GM21423 (cell line): Measurements from ENCODE around the gene TIGD4.
A peak's percentile ranks its signal among the peaks of the same experiment; 100 is the strongest.
"Not testable (repeated sequence)": the region's sequence is repeated elsewhere in the genome, so short reads cannot be mapped to it uniquely, and the experiment has no call there.

Experiments
- ATAC-seq: cut with Tn5 transposase; IDR thresholded peaks from one replicate; pipeline ENCODE4 v1.9.1; 2021; ENCODE audit warnings: mild to moderate bottlenecking, moderate library complexity; ENCODE audit not compliant: unreplicated experiment

TIGD4 gene

DNA sequence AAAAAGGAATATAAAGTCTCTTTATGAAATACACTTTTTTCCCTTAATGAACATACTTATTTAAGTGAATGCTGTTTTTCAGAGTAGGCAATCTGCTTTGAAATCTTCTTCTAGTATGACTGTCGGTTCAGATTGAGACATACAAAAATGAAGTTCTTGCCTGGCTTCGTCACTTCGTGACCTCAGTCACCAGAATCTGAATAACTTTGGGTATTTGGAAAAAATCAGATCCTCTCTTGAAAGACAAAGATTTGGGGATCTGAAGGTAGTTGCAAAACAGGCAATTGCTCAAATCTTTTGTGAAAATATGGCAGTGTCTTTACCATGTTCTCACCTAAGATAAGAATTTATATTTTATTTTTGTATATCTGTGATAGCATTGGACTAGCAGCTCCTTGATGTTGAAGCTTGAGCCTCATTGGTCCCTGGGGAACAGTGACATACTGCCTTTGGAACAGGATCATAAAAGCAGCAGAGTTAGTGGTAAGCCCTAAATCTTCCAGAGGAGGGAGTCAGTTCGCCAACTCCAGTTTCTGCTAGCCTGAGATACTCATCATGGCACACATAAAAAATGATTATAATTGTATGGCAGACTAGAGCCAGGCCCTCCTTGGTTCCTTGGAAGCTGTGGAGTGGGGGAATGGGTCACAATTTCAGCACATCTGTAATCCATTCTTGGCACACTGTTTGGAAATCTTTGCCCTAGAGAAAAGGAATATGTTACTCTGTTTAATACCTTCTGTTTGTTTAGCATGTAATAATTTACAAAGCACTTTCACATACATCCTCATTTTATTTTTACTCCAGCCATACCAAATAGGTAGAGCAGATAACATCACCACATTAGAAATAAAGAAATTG lies 5.2 kb upstream of the TIGD4 start:
- ATAC-seq: no peak

DNA sequence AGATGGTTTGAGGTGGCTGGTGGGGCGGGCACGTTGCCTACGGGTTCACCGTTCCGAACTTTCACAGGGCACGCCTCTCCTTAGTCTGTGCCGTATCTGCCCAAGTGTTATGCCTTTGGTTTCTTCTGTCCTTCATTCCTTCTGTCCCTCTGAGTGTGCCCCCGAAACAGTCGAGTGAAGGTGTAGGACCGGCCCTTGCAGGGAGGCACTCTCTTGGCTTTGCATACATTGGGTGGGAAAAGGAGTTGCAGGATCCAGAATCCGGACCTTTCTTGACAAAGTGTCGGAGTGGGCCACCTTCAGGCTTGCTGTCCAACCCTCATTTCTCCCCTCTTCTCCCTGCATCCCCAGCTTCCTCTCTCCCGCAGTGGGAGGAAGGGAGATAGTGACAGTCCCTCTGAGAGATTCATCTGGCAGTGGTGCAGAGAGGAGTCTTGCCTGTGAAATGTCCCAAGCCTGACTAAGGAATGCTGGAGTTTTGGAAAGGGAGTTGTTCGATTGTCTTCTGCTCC lies 793 bp upstream of the TIGD4 start:
- no peak for ATAC-seq

DNA sequence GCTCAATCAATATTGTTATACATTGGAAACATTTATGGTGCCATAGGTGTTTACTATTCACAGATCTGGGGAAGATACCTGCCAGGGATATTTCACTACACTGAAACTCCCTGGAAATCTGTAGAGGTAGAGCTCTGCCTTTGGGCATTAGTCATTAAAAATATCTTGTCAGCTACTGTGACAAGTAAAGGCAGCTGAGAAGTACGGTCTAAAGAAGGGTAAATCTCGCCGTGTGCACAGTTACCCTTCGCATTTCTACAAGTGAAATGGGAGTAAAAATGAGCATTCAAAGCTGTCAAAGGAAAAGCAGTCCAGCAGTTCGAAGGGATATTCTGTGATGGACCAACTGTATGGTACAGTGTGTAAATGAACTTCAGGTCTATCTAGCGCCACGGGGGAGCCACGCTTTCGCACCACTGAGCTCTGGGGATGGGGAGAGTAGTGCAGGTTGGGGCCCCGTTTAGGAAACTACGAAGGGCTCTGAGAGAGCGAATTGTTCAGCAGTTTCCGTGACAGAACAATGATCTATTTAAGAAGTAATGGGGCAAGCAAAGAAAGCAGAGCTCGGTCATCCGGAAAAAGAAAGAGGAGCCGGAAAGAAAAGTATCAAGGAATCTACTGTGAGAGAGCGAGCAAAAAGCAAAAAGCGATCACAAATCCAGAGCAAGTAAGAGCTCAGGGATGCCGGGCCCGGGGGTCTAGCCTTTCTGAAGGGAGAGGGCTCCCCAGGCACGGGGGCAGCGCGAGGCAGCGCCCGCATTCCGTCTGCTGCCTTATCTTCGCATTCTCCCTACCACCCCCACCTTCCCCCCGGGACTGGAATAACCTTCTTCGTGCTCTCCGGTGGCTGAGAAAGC lies 646 bp downstream of the TIGD4 start:
- peak; percentile 19 for ATAC-seq

DNA sequence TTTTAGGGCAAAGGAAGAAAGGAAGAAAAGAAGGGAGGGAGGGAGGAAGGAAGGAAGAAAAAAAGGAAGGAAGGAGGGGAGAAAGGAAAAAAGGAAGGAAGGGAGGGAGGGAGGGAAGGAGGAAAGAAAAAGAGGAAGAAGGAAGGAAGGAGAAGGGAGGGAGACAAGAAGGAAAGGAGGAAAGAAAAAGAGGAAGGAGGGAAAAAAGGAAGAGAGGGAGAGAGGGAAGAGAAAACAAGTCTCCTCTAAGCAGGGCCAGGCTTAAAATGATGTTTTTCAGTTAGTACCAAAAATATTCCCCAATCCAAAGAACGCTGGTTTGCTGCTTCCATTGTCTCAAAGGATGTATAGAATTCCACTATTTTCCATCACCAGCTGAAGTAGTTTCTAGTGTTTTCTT lies 2.0 kb downstream of the TIGD4 start:
- ATAC-seq: no peak

DNA sequence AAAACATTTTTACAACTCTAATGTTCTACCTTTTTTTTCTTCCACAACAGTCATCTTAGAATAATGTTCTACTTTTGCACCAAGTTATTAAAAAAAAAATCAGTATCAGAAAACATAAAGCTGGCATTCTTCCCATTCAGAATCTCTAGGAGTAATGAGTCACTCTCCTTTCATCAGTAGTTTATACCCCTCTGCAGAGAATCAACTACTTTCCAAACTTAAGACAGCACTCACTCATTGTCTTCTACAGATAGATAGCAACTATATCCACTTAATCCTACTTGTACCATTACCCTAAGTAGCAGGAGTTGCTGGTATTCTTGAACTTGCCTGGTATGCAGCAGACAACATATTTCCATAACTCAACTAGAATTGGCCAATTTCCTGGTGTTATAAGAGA lies 3.2 kb downstream of the TIGD4 start:
- no peak for ATAC-seq

DNA sequence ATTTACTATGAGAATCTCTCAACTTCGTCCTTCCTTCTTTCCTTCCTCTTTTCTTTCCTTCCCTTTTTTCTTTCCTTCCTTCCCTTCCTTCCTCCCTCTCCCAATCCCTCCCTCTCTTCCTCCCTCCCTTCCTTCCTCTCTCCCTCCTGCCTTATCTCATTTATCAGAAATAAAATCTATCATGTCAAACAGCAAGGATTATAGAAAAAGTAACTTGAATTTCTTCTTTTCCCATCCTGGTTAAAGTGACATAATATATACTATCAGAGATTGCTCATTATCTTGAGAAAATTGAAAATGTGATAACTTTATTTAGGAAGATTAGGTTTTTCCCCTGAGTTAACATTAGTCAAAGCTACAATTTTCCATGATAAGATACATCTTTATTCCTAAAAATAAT lies 5.6 kb downstream of the TIGD4 start:
- no peak for ATAC-seq

DNA sequence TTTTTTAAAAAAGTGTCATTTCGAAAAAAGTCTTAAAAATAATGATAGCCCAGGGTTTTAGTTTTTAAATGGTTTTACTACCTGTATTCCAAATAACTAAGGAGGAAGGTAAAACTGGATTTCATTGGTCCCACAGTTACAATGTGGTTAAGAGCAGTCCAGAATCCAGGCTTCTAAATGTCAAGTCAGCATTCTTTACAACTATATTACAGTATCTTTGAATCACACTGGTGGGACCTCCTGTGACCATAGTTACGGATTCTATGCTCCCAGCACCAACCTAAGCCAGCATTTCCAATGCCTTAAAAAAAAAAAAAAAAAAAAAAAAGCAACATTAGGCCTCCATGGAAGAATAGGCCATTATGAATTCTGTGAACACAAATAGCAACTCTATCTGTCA lies 6.2 kb downstream of the TIGD4 start:
- no peak for ATAC-seq

DNA sequence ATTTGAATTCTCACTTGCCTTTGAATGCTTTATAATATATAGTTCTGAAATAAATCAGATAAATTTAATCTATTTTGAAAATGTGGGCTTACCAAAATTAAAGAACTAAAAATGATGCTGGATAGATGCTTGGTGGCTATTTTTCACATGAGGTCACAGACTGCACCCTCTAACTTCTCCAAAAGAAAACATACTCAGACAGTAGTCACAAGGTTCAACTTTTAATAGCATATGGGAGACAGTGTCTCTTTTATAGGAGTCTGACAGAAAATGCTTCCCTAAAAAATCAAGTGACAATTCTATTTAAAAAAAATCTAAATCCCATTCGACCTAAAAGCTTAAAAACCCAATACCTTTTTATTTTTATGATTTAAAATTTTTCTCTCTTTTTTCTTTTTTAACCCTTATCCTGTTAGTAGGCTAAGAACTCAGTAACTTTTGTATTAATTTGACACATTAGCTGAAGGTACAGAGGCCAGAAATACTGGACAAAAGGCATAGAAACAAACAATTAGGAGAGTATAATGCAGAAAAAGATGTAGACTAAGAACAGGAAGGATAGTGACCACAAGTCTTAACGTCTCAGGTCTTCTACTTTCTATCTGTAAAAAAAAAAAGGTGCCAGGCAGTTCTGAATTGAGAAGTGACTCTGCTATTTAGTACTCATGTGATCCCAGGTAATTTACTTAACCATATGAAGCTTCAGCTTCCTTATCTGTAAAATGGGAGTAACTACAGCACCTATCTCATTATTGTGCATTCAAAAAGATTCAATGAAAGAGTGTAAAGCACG lies 7.6 kb downstream of the TIGD4 start:
- ATAC-seq: peak; percentile 95

DNA sequence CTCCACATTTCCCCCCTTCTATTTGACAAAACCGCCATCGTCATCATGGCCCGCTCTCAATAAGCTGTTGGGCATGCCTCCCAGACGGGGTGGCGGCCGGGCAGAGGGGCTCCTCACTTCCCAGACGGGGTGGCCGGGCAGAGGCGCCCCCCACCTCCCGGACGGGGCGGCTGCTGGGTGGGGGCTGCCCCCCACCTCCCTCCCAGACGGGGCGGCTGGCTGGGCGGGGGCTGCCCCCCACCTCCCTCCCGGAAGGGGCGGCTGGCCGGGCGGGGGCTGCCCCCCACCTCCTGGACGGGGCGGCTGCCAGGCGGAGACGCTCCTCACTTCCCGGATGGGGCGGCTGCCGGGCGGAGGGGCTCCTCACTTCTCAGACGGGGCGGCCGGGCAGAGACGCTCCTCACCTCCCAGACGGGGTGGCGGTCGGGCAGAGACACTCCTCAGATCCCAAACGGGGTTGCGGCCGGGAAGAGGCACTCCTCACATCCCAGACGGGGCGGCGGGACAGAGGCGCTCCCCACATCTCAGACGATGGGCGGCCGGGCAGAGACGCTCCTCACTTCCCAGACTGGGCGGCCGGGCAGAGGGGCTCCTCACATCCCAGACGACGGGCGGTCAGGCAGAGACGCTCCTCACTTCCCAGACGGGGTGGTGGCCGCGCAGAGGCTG lies 14.3 kb downstream of the TIGD4 start:
- ATAC-seq: not testable (repeated sequence)

DNA sequence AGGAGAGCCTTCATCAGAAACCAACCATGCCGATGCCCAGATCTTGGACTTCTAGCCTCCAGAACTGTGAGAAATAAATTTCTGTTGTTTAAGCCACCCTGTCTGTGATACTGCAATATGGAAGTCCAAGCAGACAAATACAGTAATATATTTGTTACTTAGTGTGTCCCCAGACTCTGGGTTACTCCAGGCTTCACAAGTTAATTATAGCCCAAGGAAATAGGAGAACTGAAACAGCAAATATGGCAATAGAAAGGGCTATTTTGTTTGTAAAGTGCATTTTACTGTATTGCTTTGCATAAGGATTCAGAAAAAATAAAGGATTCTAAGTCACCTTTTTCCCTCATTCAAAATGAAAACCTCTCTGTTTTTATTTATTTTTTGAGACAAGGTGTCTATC lies 15.7 kb downstream of the TIGD4 start:
- ATAC-seq: no peak

DNA sequence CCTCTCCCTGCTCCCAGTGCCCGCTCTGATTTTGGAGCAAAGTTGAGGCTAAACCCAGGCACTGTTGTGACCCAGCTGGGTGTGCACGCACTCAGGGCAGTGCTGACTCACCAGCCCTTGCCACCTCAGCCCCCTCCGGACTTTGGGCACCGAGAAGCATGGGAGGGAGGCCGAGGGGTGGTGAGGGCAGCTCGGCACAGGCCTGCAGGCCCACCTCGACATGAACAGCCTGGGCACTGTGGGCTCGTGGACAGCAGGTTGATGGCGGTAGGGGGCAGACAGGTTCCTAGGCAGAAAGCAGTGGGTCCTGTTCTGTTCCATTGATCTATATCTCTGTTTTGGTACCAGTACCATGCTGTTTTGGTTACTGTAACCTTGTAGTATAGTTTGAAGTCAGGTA lies 30.9 kb downstream of the TIGD4 start:
- no peak for ATAC-seq

DNA sequence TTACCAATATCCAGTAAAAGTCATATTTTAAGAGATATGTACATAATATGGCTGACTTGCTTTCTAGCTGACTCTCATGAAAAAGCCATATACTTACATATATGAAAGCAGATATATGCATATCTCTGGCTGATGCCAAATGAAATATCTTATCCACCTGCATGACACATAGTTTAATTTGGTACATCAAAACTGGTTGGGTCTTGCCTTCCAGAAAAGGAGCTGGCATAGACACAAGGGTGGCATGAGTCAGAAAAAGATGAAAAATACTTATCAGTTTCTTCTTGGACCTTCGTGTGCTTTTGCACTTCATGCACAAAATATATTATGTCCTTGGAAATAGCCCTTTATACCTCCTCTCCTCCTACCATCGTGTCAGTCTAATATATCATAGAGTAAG lies 32.1 kb downstream of the TIGD4 start:
- ATAC-seq: no peak

DNA sequence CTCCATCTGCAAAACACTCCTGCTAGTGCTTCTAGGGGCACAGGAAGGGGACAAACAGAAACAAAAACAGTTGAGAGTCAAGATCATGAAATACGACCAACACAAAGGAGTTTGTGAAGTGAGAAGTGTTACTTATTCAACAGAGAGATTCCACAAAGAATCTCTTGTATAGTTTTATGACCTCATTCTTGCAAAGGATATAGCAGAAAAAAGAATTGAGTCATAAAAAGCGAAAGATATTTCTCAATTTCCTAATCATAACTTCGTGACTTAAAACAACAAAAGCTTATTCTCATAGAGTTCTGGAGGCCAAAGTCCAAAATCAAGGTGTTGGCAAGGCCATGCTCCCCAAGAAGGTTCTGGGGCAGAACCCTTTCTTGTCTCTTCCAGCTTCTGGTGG lies 40.7 kb downstream of the TIGD4 start:
- no peak for ATAC-seq

DNA sequence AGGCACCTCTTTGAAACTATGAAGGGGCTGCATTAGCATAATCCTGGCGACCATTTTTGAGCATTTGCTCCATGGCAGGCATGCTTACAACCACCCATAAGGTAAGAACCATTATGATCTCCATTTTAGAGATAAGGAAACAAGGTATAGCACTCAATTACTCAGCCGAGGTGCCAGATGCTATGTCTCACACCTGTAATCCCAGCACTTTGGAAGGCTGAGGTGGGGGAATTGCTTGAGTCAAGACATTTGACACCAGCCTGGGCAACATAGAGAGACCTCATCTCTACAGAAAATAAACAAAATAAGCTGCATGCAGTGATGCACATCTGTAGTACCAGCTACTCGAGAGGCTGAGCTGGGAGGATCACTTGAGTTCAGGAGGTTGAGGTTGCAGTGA lies 43.6 kb downstream of the TIGD4 start:
- no peak for ATAC-seq

DNA sequence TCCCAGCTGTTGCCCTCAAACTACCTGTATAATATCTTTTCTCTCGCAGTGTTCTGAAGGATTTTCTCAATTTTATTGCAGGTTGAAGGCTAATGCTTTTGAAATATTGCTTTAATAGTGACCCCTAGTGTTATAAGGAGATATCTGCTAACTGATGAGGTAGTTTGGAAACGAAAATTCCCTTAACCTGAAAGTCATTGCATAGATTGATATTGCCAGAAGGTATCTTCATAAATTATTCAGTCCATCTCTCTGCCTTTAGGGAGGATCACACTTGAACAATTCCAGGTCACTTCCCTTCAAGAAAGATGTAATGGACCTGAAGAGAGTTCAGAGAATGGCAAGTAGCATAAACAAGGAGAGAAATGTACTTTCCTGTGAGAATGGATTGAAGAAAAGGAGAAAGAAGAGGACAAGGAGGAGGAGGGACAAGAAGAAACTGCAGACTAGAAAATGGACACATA lies 44.1 kb downstream of the TIGD4 start:
- peak; percentile 60 for ATAC-seq

DNA sequence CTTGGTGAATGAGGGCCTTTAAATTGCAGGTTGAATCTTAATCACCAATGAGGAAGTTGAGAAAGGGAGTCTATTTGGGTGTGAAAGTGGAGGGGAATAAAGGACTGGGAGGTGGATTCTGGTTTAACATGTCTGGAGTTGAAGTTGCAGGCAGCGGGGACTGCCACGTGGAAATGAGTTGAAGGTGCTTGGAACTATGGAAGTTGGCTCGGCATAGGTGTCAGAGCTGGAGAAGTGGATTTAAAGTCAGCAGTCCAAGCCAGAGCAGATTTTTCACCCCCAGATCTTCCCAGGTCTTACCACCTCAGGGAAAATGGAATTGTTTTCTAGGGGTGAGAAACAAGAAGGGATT lies 44.9 kb downstream of the TIGD4 start:
- no peak for ATAC-seq

DNA sequence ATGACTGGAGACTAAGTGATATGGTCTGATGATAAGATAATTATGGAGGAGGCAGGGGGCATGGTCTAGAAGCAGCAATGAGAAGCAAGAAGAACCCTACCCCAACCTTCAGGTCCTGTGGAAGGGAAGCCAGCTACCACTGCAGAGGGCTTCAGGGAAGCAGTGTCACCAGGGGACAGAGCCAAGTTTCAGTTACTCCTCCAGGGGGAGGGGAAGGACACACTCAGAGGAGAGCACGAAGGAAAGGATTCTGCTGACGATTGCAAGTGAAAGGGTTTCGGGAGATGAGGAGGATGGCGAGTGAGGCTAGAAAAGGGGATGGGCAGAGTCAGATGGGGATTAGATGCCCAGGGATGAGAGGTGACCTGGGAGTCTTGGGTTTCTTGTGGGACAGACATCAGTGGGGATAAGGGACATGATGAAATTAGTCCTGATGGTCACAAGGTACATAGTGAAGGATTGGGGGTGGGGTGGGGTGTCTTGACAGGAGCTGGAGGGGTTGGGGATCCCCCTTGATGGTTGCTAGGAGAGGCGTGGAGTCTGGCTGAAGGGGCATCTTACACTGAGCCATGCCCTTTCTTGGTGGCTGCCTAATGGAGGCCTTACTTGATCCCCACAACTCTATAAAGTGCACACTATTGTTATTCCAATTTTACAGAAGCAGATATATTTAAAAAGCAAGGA lies 45.4 kb downstream of the TIGD4 start:
- no peak for ATAC-seq

DNA sequence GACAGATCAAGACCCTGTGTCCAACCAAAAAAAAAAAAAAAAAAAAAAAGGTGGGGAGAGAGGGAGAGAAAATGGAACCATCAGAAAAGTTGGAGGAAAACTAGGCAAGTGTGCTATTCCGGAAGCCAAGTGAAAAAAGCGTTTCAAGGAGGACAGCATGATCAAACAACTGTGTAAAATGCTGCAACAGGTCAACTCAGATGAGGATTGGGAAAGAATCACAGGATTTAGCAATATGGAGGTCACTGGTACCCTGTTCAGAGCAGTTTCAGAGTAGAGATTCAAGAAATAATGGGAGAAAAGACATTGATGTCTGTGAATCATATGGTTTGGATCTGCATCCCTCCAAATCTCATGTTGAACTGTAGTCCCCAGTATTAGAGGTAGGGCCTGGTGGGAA lies 47.5 kb downstream of the TIGD4 start:
- ATAC-seq: no peak

DNA sequence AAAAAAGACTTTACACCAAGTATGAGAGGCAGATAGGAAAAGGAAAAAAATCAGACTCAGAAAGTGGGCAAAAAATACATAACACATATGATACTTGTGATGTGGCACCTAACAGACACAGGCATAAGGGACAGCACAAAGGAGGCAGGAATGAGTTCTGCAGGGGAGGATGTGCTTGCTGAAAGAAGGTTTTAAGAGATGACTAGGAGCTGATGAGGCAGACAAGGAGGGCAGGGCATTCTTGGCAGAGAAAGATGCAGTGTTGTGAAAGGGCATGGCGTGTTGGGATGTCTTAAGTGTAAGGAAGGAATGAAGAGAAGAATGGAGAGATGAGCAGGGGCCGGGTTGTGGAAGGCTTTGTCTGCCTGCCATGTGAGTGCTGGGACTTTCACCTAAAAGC lies 50.1 kb downstream of the TIGD4 start:
- no peak for ATAC-seq

DNA sequence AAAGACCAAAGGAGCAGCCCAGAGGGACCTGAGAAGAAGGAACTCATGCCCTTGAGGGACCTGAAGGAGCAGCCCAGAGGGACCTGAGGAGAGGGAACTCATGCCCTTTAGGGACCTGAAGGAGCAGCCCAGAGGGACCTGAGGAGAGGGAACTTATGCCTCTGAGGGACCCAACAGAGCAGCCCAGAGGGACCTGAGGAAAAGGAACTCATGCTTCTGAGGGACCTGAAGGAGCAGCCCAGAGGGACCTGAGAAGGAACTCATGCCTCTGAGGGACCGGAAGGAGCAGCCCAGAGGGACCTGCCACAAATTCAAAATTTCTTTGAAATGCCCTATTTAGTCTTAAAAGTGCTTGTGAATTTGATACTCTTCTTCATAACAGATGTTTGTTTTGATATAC lies 51.2 kb downstream of the TIGD4 start:
- no peak for ATAC-seq
